ENCODE measurements around the gene DEPDC4. TPM values are rescaled to one million over a fixed set of nuclear protein-coding genes. Genes with fewer than 3 reads are reported as not detected.

The DEPDC4 gene
- total and polyA plus RNA-seq, 2 of the 4 experiments (the other 2 are of a cell fraction) = 0.72 to 0.79 TPM

GRCh38 chr12:100258127-100258526, 8.8 kb downstream of the DEPDC4 start:
- H3K4ac ChIP-seq (ENCODE audit: low read depth, low read length) = no peak overlapping the region
- intact Hi-C loops (cut with micrococcal nuclease) = no loop called here
- in situ Hi-C loops (cut with MboI; ENCODE audit: low sequenced_read_pairs) = no loop called here

More at GRCh38 chr12:100258127-100258526, 8.8 kb downstream of the DEPDC4 start:
- Histone ChIP-seq H4K8ac (ENCODE audit: low read depth in 2 of 2, low read length in 2 of 2) (no peak overlapping the region), H2BK20ac (ENCODE audit: low read depth, low read length) (no peak overlapping the region), H2BK5ac (ENCODE audit: low read depth, low read length, poor library complexity, severe bottlenecking) (no peak overlapping the region), H3K4me3 (ENCODE audit: insufficient read depth, low read depth, low read length) (no peak overlapping the region), H4K91ac (ENCODE audit: insufficient read depth, low read depth, low read length) (no peak overlapping the region), H2AK5ac (ENCODE audit: low read depth, low read length) (no peak overlapping the region), H3K9me1 (ENCODE audit: insufficient read depth, low read length) (no peaks in the 10 kb centered on the region), H3K4me2 (ENCODE audit: low read depth, low read length) (no peak overlapping the region), H4K5ac (ENCODE audit: low read depth, low read length) (no peak overlapping the region), H3K9me3 (ENCODE audit: control insufficient read depth, insufficient read depth, low read length) (no peaks in the 10 kb centered on the region), H3K23ac (ENCODE audit: low read depth, low read length) (no peak overlapping the region), H3K27ac (ENCODE audit: insufficient read depth, low read length) (no peak overlapping the region), H3K9ac (ENCODE audit: low read depth, low read length) (no peak overlapping the region), H2AFZ (replicated peaks; ENCODE audit: low read length, poor library complexity) (no peak overlapping the region), H3K18ac (ENCODE audit: low read depth, low read length) (no peak overlapping the region), H2BK15ac (ENCODE audit: low read depth, low read length) (no peak overlapping the region), H3K79me1 (ENCODE audit: low read depth in 1 of 2, low read length in 2 of 2) (no peaks in the 10 kb centered on the region), H2AK9ac (replicated peaks; ENCODE audit: low read depth, low read length, poor library complexity) (no peak overlapping the region), H2BK120ac (ENCODE audit: low read depth, low read length) (no peak overlapping the region), H3K4me1 (ENCODE audit: control insufficient read depth, insufficient read depth, low read length) (no peaks in the 10 kb centered on the region), H4K20me1 (ENCODE audit: insufficient read depth, low read length) (no peaks in the 10 kb centered on the region), H3K14ac (replicated peaks; ENCODE audit: low read depth, low read length) (no peak overlapping the region), H3K27me3 (ENCODE audit: control insufficient read depth, insufficient read depth, low read length) (no peaks in the 10 kb centered on the region), H3K36me3 (ENCODE audit: control insufficient read depth, insufficient read depth, low read length) (no peaks in the 10 kb centered on the region), H3K56ac (ENCODE audit: extremely low read depth, insufficient read depth, low read length) (no peak overlapping the region)
- dilution Hi-C loops (cut with HindIII; ENCODE audit: low sequenced_read_pairs, unreplicated experiment) = no loop called here
- BruUV-seq (replicated peaks) = no TSS peak
- no peak for ATAC-seq (ENCODE audit: low read depth)
- TF ChIP-seq BHLHE40 (IDR thresholded peaks at IDR 0.05; ENCODE audit: low read depth, low read length) (no peak), MXI1 (IDR thresholded peaks at IDR 0.05; ENCODE audit: borderline replicate concordance, low read depth, low read length) (no peak), ELK1 (IDR thresholded peaks at IDR 0.05; ENCODE audit: borderline replicate concordance, low read depth, low read length) (no peak)
- ChIA-PET POLR2A (ENCODE audit: unreplicated experiment) (no interaction called here), CTCF (no interaction called here)
- no CpG with 5 or more reads among the region's 1 CpG for WGBS, 2 experiments (ENCODE audit: extremely low coverage in 2 of 2, insufficient read length in 1 of 2)
- DNase-seq = no peak

All from IMR-90 (cell line).